Upper lobe of left lung (tissue), 4 donors: Measurements from ENCODE around the gene APBB2.

Source experiments
- CTCF ChIP-seq, 6 experiments: fragments of 450-650 bp in 4 of 6; fragments of 200-600 bp in 2 of 6; sonication (generic) in 2 of 6; IDR thresholded peaks; one replicate each; pipeline ENCODE4 v1.5.1; 2016 to 2019; ENCODE audit warnings: antibody characterized with exemption in 6 of 6
- EP300 ChIP-seq, 4 donors: sonication (generic); formaldehyde crosslinking; IDR thresholded peaks; one replicate each; pipeline ENCODE4 v1.5.1; 2017; ENCODE audit warnings: antibody characterized with exemption in 4 of 4, control low read depth in 2 of 4
- POLR2A ChIP-seq, 4 donors: fragments of 450-650 bp; IDR thresholded peaks; one replicate each; pipeline ENCODE4 v1.5.1; 2016 to 2017; ENCODE audit warnings: antibody characterized with exemption in 4 of 4, mild to moderate bottlenecking in 2 of 4

GRCh38 chr4:41202820-41203568 is 11.3 kb downstream of the APBB2 start:
- TF ChIP-seq CTCF (IDR thresholded peaks at IDR 0.05) (no peak), POLR2A (IDR thresholded peaks at IDR 0.05) (no peak), EP300 (IDR thresholded peaks at IDR 0.05) (no peak)
